Measurements from ENCODE around the gene MEGF6.

MEGF6 gene

DNA sequence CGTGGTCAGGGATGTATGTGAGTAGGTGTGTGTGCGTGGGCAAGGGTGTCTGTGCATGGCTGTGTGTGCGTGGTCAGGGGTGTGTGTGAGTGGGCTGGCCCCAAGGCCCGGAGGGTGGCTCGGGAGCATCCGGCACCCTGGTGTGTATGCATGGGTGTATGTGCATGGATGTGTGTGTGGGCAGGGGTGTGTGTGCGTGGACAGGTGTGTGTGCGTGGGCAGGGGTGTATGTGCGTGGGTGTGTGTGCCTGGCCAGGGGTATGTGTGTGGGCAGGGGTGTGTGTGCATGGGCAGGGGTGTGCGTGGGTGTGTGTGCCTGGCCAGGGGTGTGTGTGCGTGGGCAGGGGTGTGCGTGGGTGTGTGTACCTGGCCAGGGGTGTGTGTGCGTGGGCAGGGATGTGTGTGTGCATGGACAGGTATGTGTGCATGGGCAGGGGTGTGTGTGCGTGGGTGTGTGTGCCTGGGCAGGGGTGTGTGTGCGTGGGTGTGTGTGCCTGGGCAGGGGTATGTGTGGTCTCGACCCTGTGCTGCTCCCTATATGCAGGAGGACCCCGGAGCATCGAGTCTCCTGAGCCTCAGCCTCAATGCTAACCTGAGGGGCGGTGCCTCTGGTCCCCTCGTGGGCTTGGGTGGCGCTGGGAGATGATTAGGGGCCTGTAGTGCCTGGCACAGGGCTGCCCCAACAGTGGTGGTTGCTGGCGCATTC, 140.5 kb downstream of the MEGF6 start:
- peaks cover 54% of the 10 kb centered on the region for H3K4me1 ChIP-seq (ENCODE audit: control insufficient read depth, insufficient read depth, low read depth, low read length)
- H3K4ac ChIP-seq (ENCODE audit: low read depth in 1 of 2, low read length in 2 of 2): peak overlapping the region; percentile 52 to 59
- H3K79me1 ChIP-seq (replicated peaks; ENCODE audit: low read length, poor library complexity, severe bottlenecking): no peaks in the 10 kb centered on the region
- WGBS: 86% methylated on average over 22 of the region's 22 CpGs
- DNase-seq: no peak
- peak overlapping the region; percentile 81 for H4K8ac ChIP-seq (ENCODE audit: low read length)
- H3K23ac ChIP-seq (ENCODE audit: low read length in 2 of 2): no peak overlapping the region
- H3K9ac ChIP-seq (ENCODE audit: low read length): no peak overlapping the region
- peak overlapping the region; percentile 50 to 84 for H3K18ac ChIP-seq (ENCODE audit: low read depth in 1 of 2, low read length in 2 of 2)
- peak overlapping the region; percentile 38 for H2AK5ac ChIP-seq (ENCODE audit: low read length, severe bottlenecking)
- H3K27me3 ChIP-seq (ENCODE audit: control insufficient read depth in 1 of 2, insufficient read depth in 1 of 2, low read length in 2 of 2): peaks cover 0 to 52% of the 10 kb centered on the region in 2 experiments
- peak overlapping the region; percentile 59 for H2BK120ac ChIP-seq (ENCODE audit: low read depth, low read length)
- peak overlapping the region; percentile 85 for H4K91ac ChIP-seq (ENCODE audit: low read length)
- H2AFZ ChIP-seq (ENCODE audit: low read depth, low read length): peak overlapping the region; percentile 11
- no peaks in the 10 kb centered on the region for H3K36me3 ChIP-seq (ENCODE audit: control insufficient read depth in 1 of 2, insufficient read depth in 2 of 2, low read depth in 1 of 2, low read length in 2 of 2)
- peak overlapping the region; percentile 14 to 95 for H2BK12ac ChIP-seq (ENCODE audit: low read length in 2 of 2)
- H2BK15ac ChIP-seq (ENCODE audit: low read depth, poor library complexity, severe bottlenecking): peak overlapping the region; percentile 73
- H3K14ac ChIP-seq (ENCODE audit: low read length in 2 of 2): peak overlapping the region in 1 of 2 experiments; percentile 96
- H3K9me3 ChIP-seq (ENCODE audit: control insufficient read depth, low read length): no peaks in the 10 kb centered on the region
- peak overlapping the region; percentile 38 for H3K4me2 ChIP-seq (ENCODE audit: low read length, poor library complexity, severe bottlenecking)
- H2BK5ac ChIP-seq (ENCODE audit: low read depth, low read length, poor library complexity, severe bottlenecking): no peak overlapping the region
- no peak overlapping the region for H3K4me3 ChIP-seq (ENCODE audit: insufficient read depth in 1 of 2, low read depth in 1 of 2, low read length in 2 of 2)
- peak overlapping the region; percentile 34 for H3K27ac ChIP-seq (ENCODE audit: low read length, poor library complexity, severe bottlenecking)

- Histone ChIP-seq H3K4me2 (ENCODE audit: low read length, poor library complexity, severe bottlenecking) (no peak overlapping the region), H3K36me3 (ENCODE audit: control insufficient read depth in 1 of 2, insufficient read depth in 2 of 2, low read depth in 1 of 2, low read length in 2 of 2) (no peaks in the 10 kb centered on the region), H3K23ac (ENCODE audit: low read length in 2 of 2) (no peak overlapping the region), H3K14ac (ENCODE audit: low read length in 2 of 2) (peak overlapping the region in 1 of 2 experiments; percentile 75), H2AK5ac (ENCODE audit: low read length, severe bottlenecking) (no peak overlapping the region), H3K4ac (ENCODE audit: low read depth in 1 of 2, low read length in 2 of 2) (no peak overlapping the region), H3K27ac (ENCODE audit: low read length, poor library complexity, severe bottlenecking) (no peak overlapping the region), H3K79me1 (replicated peaks; ENCODE audit: low read length, poor library complexity, severe bottlenecking) (no peaks in the 10 kb centered on the region), H2AFZ (ENCODE audit: low read depth, low read length) (no peak overlapping the region), H2BK120ac (ENCODE audit: low read depth, low read length) (no peak overlapping the region), H3K4me1 (ENCODE audit: control insufficient read depth, insufficient read depth, low read depth, low read length) (peaks cover 54% of the 10 kb centered on the region), H3K27me3 (ENCODE audit: control insufficient read depth in 1 of 2, insufficient read depth in 1 of 2, low read length in 2 of 2) (peaks cover 0 to 55% of the 10 kb centered on the region in 2 experiments), H3K4me3 (ENCODE audit: insufficient read depth in 1 of 2, low read depth in 1 of 2, low read length in 2 of 2) (no peak overlapping the region), H3K9ac (ENCODE audit: low read length) (no peak overlapping the region), H3K9me3 (ENCODE audit: control insufficient read depth, low read length) (no peaks in the 10 kb centered on the region), H3K18ac (ENCODE audit: low read depth in 1 of 2, low read length in 2 of 2) (peak overlapping the region in 1 of 2 experiments; percentile 50), H2BK12ac (ENCODE audit: low read length in 2 of 2) (peak overlapping the region in 1 of 2 experiments; percentile 40), H2BK5ac (ENCODE audit: low read depth, low read length, poor library complexity, severe bottlenecking) (no peak overlapping the region), H2BK15ac (ENCODE audit: low read depth, poor library complexity, severe bottlenecking) (no peak overlapping the region), H4K8ac (ENCODE audit: low read length) (no peak overlapping the region), H4K91ac (ENCODE audit: low read length) (peak overlapping the region; percentile 0)
- WGBS: 95% methylated on average over 17 of the region's 17 CpGs
- no peak for DNase-seq
Observed at GRCh38 chr1:3469849-3470649, 141.3 kb downstream of the MEGF6 start.

DNA sequence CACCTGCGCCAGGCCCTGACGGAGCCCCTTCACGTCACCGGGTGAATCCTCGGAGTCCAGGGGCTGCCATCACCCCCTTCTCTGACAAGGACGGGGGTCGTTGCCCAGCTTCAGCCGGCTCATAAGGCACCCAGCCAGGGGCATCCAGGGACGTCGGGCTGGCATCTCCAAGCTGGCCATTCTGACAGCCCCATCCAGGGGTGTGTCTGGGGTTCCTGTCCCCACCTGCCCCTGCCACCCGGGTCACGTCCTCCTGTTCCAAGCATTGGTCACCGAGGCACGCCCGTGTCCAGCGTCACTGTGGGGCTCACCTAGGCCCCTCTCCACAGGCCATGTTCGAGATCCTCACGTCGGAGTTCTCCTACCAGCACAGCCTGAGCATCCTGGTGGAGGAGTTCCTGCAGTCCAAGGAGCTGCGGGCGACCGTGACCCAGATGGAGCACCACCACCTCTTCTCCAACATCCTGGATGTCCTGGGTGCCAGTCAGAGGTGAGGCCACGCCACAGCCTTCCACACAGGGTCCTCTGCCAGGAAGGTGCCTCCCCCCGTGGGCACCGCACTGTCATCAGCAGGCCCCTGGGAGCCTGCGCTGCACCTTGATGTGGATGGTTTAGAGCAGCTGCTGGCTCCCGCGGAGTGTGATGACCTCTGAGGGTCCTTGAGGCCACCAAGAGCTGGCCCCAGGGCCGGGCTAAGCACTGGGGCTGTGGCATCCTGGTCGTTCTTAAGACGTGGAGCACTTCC, 142.0 kb downstream of the MEGF6 start:
- Histone ChIP-seq H3K27me3 (ENCODE audit: control insufficient read depth in 1 of 2, insufficient read depth in 1 of 2, low read length in 2 of 2) (peaks cover 0 to 59% of the 10 kb centered on the region in 2 experiments), H3K9ac (ENCODE audit: low read length) (no peak overlapping the region), H3K27ac (ENCODE audit: low read length, poor library complexity, severe bottlenecking) (no peak overlapping the region), H3K4me2 (ENCODE audit: low read length, poor library complexity, severe bottlenecking) (no peak overlapping the region), H3K9me3 (ENCODE audit: control insufficient read depth, low read length) (no peaks in the 10 kb centered on the region), H3K36me3 (ENCODE audit: control insufficient read depth in 1 of 2, insufficient read depth in 2 of 2, low read depth in 1 of 2, low read length in 2 of 2) (no peaks in the 10 kb centered on the region), H2BK15ac (ENCODE audit: low read depth, poor library complexity, severe bottlenecking) (peak overlapping the region; percentile 19), H3K18ac (ENCODE audit: low read depth in 1 of 2, low read length in 2 of 2) (no peak overlapping the region), H3K4ac (ENCODE audit: low read depth in 1 of 2, low read length in 2 of 2) (no peak overlapping the region), H2AK5ac (ENCODE audit: low read length, severe bottlenecking) (no peak overlapping the region), H2BK120ac (ENCODE audit: low read depth, low read length) (no peak overlapping the region), H4K91ac (ENCODE audit: low read length) (peak overlapping the region; percentile 14), H3K4me3 (ENCODE audit: insufficient read depth in 1 of 2, low read depth in 1 of 2, low read length in 2 of 2) (no peak overlapping the region), H4K8ac (ENCODE audit: low read length) (no peak overlapping the region), H3K14ac (ENCODE audit: low read length in 2 of 2) (no peak overlapping the region), H3K4me1 (ENCODE audit: control insufficient read depth, insufficient read depth, low read depth, low read length) (peaks cover 50% of the 10 kb centered on the region), H3K23ac (ENCODE audit: low read length in 2 of 2) (no peak overlapping the region), H2BK5ac (ENCODE audit: low read depth, low read length, poor library complexity, severe bottlenecking) (no peak overlapping the region), H2AFZ (ENCODE audit: low read depth, low read length) (no peak overlapping the region), H3K79me1 (replicated peaks; ENCODE audit: low read length, poor library complexity, severe bottlenecking) (no peaks in the 10 kb centered on the region), H2BK12ac (ENCODE audit: low read length in 2 of 2) (peak overlapping the region in 1 of 2 experiments; percentile 18)
- WGBS: 93% methylated on average over 31 of the region's 31 CpGs
- no peak for DNase-seq
